Measurements from ENCODE around the gene FBXO34. TPM values are rescaled to one million over a fixed set of nuclear protein-coding genes. Genes with fewer than 3 reads are reported as not detected.

Gene FBXO34
- total and polyA plus RNA-seq, 2 of the 13 experiments (the other 11 are each of a cell fraction or from before 2014, with no cell fraction given), result 8.8 to 13.5 TPM

- H4K20me1 ChIP-seq (ENCODE audit: insufficient read depth, low read length), result no peaks in the 10 kb centered on the region
- H3K27me3 ChIP-seq (ENCODE audit: control insufficient read depth in 1 of 2, insufficient read depth in 2 of 2, low read length in 2 of 2), result peaks cover 0 to 5% of the 10 kb centered on the region in 2 experiments; a peak in 2 of 5 replicates
- in situ Hi-C loops (cut with HindIII; ENCODE audit: extremely low pct_ligation_motif_present, low pct_unique_long_range_greater_than_20kb), result no loop called here
- H3K27ac ChIP-seq (ENCODE audit: extremely low read length, insufficient read depth, low read length), result no peak overlapping the region
- intact Hi-C loops (cut with micrococcal nuclease; ENCODE audit: unreplicated experiment), result no loop called here
- ChIA-PET CTCF (ENCODE audit: low intra/inter-chr PET ratio, low total read pairs) (no interaction called here), POLR2A (no interaction called here)
- no peak for TF ChIP-seq SP1 (IDR thresholded peaks at IDR 0.05)
- TF ChIP-seq SP1 (CRISPR knock-in tag; IDR thresholded peaks at IDR 0.05), result no peak
- no peak for TF ChIP-seq ZNF44 (CRISPR knock-in tag; IDR thresholded peaks at IDR 0.05)
- TF ChIP-seq KDM5A (IDR thresholded peaks at IDR 0.05; ENCODE audit: borderline replicate concordance, low read length), result no peak
- TF ChIP-seq ZMAT5 (CRISPR knock-in tag; IDR thresholded peaks at IDR 0.05; ENCODE audit: borderline replicate concordance, low read depth), result no peak
- no peak for TF ChIP-seq ZNF260 (CRISPR knock-in tag; IDR thresholded peaks at IDR 0.05; ENCODE audit: borderline replicate concordance, low read depth)
- TF ChIP-seq THAP11 (CRISPR knock-in tag; IDR thresholded peaks at IDR 0.05), result no peak
- TF ChIP-seq ZNF160 (CRISPR knock-in tag; IDR thresholded peaks at IDR 0.05), result no peak
- TF ChIP-seq ZNF816 (CRISPR knock-in tag; IDR thresholded peaks at IDR 0.05; ENCODE audit: borderline replicate concordance), result no peak
- TF ChIP-seq ZNF143 (CRISPR knock-in tag; IDR thresholded peaks at IDR 0.05), result no peak
- BruUV-seq (replicated peaks), result no TSS peak
- no peak overlapping the region for H3K4me3 ChIP-seq (replicated peaks in 1 of 3; ENCODE audit: insufficient read depth in 1 of 3, low read depth in 2 of 3, low read length in 3 of 3)
- no peaks in the 10 kb centered on the region for H3K36me3 ChIP-seq (replicated peaks in 1 of 2; ENCODE audit: control insufficient read depth in 1 of 2, insufficient read depth in 2 of 2, low read length in 2 of 2)
- no peaks in the 10 kb centered on the region; the same call in 1 of the 2 replicates for H3K9me3 ChIP-seq (ENCODE audit: low read length)
- FAIRE-seq (no peak), DNase-seq (ENCODE audit: low spot score) (no peak), ATAC-seq (no peak)
- H3K4me2 ChIP-seq (ENCODE audit: low read depth, low read length), result no peak overlapping the region
- H3K9ac ChIP-seq (ENCODE audit: insufficient read depth, low read depth, low read length), result no peak overlapping the region
- no peak overlapping the region for H2AFZ ChIP-seq (ENCODE audit: low read length)
- no peaks in the 10 kb centered on the region for H3K4me1 ChIP-seq (ENCODE audit: insufficient read depth, low read length)
- WGBS (ENCODE audit: low lambda C conversion rate), result 4% methylated on average over 2 of the region's 2 CpGs
- no peaks in the 10 kb centered on the region for H3K79me2 ChIP-seq (ENCODE audit: insufficient read depth, low read length)
Observed at GRCh38 chr14:55228261-55228660, 43.0 kb upstream of the FBXO34 start.

DNA sequence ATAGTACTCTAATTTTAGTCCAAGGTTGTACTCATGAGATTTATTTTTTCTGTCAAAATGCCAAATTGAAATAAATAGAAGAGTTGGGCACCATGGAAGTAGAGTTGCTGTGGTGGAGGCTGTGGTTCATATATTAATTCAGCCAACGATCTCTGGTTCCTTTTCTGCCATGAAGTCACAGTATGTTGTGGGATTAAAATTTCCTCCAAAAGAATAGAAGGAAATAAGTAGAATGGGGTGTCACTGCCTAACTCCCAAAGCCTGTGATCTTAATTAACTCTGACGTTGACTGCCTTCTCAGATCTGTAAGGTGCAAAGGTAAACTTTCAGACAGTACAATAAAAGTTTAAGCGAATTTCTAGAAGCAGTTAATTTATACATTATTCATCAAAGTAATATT lies 37.6 kb upstream of the FBXO34 start:
- Histone ChIP-seq H3K27ac (ENCODE audit: extremely low read length, insufficient read depth, low read length) (no peak overlapping the region), H3K4me1 (ENCODE audit: insufficient read depth, low read length) (no peaks in the 10 kb centered on the region), H2AFZ (ENCODE audit: low read length) (no peak overlapping the region), H3K4me2 (ENCODE audit: low read depth, low read length) (no peak overlapping the region), H3K9me3 (ENCODE audit: low read length) (no peaks in the 10 kb centered on the region; the same call in 1 of the 2 replicates), H3K79me2 (ENCODE audit: insufficient read depth, low read length) (no peaks in the 10 kb centered on the region), H3K36me3 (replicated peaks in 1 of 2; ENCODE audit: control insufficient read depth in 1 of 2, insufficient read depth in 2 of 2, low read length in 2 of 2) (no peaks in the 10 kb centered on the region), H3K9ac (ENCODE audit: insufficient read depth, low read depth, low read length) (no peak overlapping the region), H4K20me1 (ENCODE audit: insufficient read depth, low read length) (no peaks in the 10 kb centered on the region), H3K4me3 (replicated peaks in 1 of 3; ENCODE audit: insufficient read depth in 1 of 3, low read depth in 2 of 3, low read length in 3 of 3) (no peak overlapping the region), H3K27me3 (ENCODE audit: control insufficient read depth in 1 of 2, insufficient read depth in 2 of 2, low read length in 2 of 2) (peaks cover 0 to 11% of the 10 kb centered on the region in 2 experiments; a peak in 3 of 5 replicates)
- in situ Hi-C loops (cut with HindIII; ENCODE audit: extremely low pct_ligation_motif_present, low pct_unique_long_range_greater_than_20kb) (no loop called here), intact Hi-C loops (cut with micrococcal nuclease; ENCODE audit: unreplicated experiment) (no loop called here)
- CTCF ChIA-PET (ENCODE audit: low intra/inter-chr PET ratio, low total read pairs), result no interaction called here
- no peak for DNase-seq (ENCODE audit: low spot score)
- 3% methylated on average over 3 of the region's 3 CpGs for WGBS (ENCODE audit: low lambda C conversion rate)
- FAIRE-seq, result no peak
- POLR2A ChIA-PET, result no interaction called here
- BruUV-seq (replicated peaks), result no TSS peak
- no peak for ATAC-seq
- TF ChIP-seq PRDM10 (CRISPR knock-in tag; IDR thresholded peaks at IDR 0.05; ENCODE audit: low read depth) (no peak), KDM4B (CRISPR knock-in tag; IDR thresholded peaks at IDR 0.05) (no peak), CHCHD3 (CRISPR knock-in tag; IDR thresholded peaks at IDR 0.05) (no peak), MIER3 (CRISPR knock-in tag; IDR thresholded peaks at IDR 0.05; ENCODE audit: borderline replicate concordance) (no peak)
- TF ChIP-seq, protein P1, sequence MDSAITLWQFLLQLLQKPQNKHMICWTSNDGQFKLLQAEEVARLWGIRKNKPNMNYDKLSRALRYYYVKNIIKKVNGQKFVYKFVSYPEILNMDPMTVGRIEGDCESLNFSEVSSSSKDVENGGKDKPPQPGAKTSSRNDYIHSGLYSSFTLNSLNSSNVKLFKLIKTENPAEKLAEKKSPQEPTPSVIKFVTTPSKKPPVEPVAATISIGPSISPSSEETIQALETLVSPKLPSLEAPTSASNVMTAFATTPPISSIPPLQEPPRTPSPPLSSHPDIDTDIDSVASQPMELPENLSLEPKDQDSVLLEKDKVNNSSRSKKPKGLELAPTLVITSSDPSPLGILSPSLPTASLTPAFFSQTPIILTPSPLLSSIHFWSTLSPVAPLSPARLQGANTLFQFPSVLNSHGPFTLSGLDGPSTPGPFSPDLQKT (CRISPR knock-in tag; IDR thresholded peaks at IDR 0.05; ENCODE audit: borderline replicate concordance), result no peak

All from HepG2 (cell line).